GM21515 (cell line): Measurements from ENCODE around the gene ARHGAP8.
"Not testable (repeated sequence)": the region's sequence is repeated elsewhere in the genome, so short reads cannot be mapped to it uniquely, and the experiment has no call there.

Experiments used
- ATAC-seq: cut with Tn5 transposase; IDR thresholded peaks from one replicate; pipeline ENCODE4 v1.9.1; 2021; ENCODE audit not compliant: unreplicated experiment

The ARHGAP8 gene

DNA sequence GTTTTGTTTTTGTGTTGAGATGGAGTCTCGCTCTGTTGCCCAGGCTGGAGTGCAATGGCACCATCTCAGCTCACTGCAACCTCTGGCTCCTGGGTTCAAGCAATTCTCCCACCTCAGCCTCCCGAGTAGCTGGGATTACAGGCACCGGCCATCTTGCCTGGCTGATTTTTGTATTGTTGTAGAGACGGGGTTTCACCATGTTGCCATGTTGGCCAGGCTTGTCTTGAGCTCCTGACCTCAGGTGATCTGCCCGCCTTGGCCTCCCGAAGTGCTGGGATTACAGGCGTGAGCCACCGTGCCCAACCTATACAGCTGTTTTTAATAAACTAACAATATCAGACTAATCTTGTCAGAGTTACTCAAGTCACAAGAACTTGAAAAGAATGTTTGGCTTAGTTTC, 102.3 kb downstream of the ARHGAP8 start:
- ATAC-seq = not testable (repeated sequence)

DNA sequence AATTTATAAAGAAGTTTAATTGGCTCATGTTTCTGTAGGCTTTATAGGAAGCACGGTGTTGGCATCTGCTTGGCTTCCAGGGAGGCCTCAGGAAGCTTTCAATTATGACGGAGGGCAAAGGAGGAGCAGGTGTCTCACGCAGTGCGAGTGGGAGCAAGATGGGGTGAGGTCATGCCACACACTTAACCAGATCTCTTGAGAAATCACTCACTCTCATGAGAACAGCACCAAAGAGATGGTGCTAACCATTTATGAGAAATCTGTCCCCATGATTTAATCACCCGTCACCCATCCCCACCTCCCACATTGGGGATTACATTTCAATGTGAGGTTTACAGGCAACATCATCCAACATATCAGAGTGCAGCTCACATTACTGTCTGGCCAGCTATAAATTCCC, 103.5 kb downstream of the ARHGAP8 start:
- ATAC-seq = no peak

DNA sequence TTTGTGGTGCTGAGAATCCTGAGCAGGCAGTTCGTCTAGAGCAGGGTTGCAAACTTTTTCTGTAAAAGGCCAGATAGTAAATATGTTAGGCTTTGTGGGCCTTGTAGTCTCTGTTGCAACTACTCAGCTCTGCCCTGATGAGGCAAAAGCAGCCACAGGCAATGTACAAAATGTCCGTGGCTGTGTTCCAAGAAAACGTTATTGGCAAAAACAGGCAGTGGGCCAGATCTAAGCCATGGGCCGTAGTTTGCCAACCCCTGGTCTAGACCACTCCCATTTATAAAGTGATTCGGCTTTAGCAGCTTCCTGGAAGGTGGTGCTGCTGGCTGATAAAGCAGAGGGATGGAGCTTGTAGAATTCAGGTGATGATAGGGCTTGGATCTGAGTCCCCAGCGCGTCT, 106.4 kb downstream of the ARHGAP8 start:
- not testable (repeated sequence) for ATAC-seq

DNA sequence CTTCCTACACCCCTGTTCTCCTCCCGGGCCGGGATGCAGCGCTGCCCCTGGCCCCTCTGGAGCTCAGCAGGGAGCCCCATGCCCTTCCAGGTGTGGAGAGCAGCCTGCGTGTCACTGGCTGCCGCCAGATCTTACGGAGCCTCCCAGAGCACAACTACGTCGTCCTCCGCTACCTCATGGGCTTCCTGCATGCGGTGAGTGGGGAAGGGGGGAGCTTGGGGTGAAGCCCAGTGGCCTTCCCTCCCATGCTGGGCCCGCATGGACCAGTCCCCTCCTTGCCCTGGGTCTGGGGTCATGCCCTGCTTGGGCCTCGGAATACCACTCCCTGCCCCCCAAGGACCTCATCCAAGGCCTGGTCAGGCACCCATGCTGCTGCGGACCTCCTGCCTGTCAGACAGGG, 107.3 kb downstream of the ARHGAP8 start:
- ATAC-seq = no peak

DNA sequence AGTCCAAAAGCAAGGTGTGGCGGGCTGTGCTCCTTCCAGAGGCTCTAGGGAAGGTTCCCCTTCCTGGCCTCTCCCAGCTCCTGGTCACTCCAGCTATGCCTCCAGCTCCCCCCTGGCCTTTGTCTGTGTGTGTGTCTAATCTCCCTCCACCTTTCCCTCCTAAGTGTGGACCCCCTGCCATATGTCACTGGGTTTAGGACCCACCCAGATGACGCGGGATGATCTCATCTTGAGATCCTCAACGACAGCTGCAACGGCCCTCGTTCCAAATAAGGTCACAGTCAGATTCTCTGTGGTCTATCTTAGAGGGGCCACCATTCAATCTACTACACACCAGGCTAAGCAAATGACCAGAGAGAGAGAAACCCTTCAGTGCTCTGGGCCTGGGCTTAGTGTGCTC, 107.9 kb downstream of the ARHGAP8 start:
- no peak for ATAC-seq

DNA sequence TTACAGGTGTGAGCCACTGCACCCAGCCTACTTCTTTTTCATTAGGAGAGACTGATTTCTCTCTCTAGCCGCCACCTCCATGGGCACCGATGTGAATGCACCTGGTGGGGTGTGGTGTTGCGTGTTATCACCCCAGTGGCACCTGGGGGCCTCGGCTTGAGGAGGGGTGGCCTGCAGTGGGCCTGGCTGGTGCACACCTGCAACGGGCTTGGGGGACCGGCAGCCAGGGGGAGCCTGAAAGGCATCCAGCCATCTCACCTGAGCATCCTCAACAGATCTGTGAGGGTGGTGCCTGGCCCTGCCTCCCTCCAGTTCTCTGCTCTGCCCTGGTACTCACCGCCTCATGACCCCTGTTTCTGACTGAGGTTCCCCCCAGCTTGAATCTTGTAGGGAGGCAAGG, 108.9 kb downstream of the ARHGAP8 start:
- no peak for ATAC-seq

DNA sequence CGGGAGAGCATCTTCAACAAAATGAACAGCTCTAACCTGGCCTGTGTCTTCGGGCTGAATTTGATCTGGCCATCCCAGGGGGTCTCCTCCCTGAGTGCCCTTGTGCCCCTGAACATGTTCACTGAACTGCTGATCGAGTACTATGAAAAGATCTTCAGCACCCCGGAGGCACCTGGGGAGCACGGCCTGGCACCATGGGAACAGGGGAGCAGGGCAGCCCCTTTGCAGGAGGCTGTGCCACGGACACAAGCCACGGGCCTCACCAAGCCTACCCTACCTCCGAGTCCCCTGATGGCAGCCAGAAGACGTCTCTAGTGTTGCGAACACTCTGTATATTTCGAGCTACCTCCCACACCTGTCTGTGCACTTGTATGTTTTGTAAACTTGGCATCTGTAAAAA, 109.9 kb downstream of the ARHGAP8 start:
- no peak for ATAC-seq

DNA sequence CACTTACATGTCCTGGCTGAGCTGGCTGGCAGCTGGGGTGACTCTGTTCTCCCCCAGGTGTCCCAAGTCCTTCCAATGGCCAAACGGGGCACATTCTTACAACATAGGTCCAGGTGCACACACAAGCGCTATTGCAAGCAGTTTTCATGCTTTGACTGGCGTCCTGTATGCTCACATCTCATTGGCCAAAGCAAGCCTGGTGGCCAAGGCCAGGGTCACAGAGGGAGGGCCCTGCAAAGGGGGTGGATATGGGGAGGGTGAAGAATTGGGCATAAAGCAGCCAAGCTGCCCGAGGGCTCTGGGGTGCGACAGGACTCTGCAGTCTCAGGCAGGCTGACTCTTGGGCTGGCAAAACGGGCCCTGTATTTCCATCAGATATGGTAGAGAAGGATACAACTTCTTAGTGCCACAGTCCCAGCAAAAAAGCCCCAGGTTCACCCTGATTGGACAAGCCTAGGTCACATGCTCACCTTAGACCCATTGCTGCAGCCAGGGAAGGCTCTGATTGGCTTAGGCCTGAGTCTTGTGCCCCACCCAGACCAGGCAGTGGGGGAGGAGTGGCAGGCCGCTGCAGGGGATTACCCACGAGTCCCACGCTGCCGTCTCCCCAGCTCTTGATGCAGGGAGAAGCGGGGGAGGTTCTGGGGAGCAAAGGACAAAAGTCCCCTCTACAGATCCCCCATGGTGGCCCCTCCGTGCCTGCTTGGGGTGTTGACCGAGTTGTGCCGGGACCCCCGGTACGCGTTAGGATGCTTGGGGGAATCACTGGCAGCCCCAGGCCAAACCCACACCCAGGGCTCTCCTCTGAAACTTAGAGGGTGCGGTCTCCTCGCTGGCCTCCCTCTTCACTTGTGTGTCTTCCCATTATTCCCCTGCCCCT, 110.8 kb downstream of the ARHGAP8 start:
- no peak for ATAC-seq

DNA sequence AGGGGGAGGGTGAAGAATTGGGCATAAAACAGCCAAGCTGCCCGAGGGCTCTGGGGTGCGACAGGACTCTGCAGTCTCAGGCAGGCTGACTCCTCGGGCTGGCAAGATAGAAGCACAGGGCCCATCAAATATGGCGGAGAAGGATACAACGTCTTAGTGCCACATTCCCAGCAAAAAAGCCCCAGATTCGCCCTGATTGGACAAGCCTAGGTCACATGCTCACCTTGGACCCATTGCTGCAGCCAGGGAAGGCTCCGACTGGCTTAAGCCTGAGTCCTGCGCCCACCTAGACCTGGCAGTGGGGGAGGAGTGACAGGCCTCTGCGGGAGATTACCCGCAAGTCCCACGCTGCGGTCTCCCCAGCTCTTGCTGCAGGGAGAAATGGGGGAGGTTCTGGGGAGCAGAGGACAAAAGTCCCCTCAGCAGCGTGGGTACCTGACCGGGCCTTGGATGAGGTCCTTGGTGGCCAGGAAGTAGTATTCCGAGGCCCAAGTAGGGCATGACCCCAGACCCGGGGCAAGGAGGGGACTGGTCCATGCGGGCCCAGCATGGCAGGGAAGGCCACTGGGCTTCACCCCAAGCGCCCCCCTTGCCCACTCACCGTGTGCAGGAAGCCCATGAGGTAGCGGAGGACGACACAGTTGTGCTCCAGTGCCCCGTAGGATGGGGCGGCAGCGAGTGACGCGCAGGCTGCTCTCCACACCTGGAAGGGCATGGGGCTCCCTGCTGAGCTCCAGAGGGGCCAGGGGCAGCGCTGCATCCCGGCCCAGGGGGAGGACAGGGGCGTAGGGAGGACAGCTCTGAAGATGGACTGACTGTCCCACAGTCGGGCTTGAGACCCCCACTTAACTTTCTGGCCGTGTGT, 113.0 kb downstream of the ARHGAP8 start:
- no peak for ATAC-seq

DNA sequence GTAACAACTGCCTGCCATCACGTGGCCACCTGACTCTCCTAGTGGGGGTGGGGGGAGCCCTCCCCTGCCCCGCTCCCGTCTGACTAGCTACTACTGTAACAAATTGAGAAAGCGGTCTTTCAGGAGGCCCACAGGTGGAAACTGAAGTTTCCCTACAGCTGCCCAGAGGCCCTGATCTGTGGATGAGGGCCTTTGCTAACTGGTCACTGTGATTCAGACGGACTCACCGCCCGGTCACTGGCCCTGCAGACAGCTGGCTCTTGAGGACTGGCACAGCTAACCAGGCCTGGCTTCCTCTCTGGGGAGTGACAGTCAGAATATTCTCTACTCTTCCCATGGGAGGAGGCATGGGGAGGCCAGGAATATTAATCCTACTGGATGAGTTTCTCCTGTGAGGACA, 116.8 kb downstream of the ARHGAP8 start:
- ATAC-seq = no peak

DNA sequence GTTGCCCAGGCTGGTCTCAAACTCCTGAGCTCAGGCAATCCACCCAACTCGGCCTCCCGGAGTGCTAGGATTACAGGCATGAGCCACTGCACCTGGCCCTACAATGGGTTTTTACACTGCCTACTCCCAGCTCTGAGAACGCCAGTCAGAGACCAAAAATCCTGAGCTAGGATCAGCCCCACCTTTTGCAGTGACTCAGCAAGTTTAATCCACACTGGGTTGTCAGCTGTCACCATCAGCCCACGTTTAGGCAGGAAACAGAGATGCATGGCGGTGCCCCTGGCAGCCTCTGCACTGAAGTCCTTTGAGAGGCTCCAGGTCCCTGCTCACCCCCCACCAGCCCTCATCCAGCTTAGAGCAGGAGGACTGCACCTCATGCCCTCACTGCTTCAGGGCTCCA, 117.6 kb downstream of the ARHGAP8 start:
- ATAC-seq = no peak

DNA sequence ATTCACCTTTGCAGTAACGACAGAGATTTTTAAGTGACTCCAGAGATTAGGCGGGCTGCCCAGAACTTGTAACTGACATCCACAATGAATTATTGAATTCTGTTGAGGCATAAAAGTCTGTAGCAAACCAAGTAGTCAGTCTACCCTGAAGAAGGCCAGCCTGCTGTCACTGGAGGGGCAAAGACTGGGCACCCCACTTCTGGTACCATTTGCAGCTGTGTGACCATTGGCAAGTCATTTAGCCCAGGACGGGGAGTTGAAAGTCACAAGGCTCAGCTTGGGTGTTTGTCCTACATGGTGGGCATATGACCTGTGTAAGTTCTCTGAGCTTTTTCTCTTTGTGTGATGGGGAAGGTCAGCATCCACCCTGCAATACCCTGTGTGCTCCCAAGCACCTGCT, 119.4 kb downstream of the ARHGAP8 start:
- ATAC-seq = no peak

DNA sequence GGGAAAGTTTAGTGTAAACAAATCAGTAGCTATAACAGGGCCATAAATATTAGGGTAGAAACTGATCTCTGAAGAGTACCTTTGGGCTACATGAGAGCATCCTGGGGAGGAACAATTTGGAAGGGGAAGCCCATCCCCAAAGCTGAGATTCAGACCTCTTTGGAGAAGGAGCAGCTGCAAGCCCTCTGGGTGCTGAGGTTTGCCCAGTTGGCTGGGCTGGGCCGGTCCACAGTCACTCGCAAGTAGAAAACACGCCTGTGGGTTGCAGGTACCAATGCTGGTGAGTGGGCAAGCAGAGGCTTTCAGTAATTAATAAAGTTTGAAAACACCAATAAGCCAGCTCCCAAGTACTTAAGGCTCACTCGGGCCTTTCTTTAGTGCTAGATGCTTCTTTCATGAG, 124.5 kb downstream of the ARHGAP8 start:
- no peak for ATAC-seq

DNA sequence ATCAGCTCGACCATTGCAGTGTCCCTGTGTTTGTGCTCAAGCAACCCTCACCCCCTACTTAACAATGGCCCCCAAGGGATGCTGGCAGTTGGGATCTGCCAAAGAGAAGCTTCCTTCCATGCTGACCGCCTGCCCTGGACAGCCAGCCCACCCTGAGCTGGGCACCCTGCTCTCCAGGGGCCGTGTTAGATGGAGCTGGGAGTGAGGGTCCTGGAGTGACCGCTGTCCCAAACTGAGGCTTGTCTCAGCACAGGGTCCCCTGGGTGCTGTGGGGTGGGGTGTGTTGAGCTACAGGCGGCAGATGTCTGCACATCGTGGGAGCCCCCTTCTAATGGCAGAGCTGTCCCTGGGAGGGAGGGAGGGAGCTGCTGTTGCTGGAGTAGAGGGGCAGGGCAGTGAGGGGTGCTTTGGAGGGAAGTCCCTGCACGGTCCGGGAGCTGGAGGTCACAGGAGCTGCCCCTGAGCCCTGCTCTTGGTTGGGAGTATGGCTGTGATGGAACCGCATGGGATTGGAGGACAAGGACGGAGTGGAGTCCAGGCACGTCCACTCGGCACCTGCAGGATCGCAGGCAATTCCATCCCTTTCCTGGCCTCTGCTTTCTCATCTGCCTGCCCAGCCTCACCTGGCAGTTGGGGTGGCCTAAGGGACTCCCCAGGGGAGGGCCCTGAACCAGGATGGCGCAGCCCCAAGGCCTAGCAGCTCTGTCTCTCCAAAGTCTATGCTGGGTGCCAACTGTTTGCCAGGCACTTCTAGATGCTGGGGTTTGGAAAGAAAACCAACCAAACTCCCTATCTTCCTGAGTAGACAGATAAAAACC, 126.3 kb downstream of the ARHGAP8 start:
- no peak for ATAC-seq

DNA sequence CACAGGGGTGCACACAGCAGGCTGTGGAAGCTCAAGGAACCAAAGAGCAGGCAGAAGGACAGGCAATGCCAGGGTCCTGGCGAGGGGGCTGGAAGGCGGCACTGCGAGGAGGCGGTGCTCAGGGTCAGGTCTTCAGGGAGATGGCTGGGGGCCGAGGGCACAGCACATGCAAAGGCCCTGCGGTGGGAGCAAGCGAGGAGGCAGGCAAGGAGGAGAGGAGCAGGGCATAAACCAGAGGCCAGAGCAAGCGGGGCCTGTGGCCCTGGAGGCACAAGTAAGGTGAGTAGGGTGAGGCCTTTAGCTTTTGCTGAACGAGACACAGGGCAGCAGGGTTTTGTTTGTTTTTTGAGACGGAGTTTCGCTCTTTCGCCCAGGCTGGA, 126.9 kb downstream of the ARHGAP8 start:
- ATAC-seq = no peak

DNA sequence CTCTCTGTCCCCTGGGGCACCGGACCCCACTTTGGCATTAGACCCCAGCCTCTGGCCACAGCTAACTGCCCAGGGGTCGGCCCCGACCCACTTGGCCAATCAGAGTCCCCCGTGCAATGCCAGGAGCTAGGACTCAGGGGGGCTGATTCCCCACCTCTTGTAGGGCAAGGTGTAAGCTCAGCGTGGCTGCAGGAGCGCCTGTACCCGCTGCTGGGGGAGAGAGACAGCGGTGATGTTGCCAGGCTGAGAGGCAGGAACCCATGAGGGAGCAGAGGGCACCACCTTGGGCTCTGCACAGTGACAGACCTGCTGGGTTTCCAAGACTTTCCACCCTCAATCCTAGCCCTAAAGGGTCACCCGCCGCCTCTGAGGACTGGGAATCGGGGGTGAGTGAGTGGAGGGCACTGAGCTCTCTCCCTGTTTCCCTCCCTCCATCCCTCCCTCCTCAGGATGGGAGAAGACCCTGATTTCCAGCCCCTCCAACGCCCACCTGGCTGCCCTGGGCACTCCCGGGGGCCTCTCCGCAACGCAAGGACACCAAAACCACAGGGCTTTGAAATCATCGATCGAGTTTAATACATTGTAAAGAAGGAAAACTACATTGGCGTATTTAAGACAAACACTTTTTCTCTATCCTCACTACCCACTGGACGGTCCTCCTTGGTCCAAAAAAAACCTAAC, 128.4 kb downstream of the ARHGAP8 start:
- ATAC-seq = no peak

DNA sequence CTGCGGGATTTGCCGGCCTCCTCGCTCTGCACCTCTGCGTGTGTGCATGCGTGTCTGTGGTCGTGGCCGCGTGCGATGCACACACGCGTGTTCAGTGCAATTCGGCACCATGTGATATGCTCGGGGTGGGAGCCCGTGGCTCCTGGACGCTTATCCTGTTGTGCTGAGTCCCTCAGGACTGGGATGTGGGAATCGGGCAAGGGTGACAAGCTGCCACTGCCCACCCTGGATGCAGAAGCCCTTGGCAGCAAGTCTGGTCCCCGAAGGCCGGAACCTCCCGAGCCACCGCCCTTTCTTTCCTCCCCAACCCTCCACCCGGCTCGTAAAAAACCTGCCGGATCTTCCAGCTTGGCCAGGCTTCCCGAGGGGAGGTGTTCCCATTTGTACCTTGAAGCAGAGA, 129.2 kb downstream of the ARHGAP8 start:
- no peak for ATAC-seq

DNA sequence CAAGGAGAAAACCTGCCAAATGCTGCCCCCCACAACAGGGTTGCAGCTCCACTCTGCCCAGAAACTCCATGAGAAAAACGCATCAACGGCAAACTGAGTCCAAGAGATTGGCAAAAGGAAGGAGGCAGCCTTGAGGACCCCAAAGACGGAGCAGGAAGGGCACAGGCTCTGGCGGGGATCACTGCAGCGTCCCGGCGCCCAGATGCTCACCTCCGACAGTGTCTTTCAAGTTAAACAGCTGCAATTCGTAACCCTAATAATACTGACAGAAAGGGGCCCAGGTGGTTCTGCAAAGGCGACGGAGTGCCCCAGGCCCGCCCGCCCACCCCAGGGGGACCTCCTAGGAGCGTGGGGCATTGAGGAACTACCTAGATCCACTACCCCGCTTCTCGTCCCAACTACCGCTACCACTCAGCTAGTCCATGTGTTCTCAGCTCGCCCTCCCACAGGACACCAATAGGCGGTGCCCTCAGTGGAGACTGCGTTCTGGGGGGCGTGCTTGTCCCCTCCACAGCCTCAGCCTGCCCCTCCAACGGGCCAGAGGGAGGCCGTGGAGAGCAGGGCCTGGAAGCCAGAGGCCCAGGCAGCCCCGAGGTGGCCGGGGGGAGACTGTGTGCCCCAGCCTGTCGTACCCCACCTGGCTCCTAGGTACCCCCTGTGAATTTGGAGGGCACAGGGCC, 130.0 kb downstream of the ARHGAP8 start:
- no peak for ATAC-seq

DNA sequence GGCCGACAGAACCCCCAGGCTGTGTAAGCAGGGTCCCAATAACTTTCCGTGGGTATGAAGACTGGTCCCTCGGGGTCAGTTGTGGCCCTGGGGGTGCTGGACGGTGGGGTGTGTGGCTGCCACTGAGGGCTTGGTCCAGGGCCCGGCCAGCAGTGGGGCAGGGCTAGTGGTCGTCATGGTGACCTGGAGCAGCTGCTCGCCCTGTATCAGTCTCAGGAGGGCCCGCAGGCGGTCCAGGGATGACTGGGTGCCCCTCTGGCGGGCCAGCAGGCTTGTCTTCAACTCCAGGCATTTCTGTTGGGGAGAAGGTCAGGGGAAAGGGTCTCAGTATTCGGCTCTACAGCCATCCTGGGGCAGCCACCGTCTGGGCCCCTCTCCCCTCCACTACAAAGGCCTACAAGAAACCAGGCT, 130.6 kb downstream of the ARHGAP8 start:
- no peak for ATAC-seq

DNA sequence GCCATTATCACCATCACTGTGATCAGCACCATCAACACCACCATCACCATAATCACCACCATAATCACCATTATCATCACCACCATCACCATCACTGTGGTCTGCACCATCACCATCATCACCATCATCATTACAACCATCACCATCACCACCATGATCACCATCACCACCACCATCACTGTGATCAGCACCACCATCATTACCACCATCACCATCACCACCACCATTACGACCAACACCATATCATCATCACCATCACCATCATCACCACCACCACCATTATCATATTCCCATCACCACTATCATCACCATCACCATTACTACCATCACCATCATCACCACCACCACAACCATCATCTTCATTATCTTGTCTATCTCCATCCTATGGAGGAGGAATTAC, 132.2 kb downstream of the ARHGAP8 start:
- no peak for ATAC-seq
